HuH-7.5 (cell line): ENCODE results near the gene LLGL2.
"Not testable (repeated sequence)": the region's sequence is repeated elsewhere in the genome, so short reads cannot be mapped to it uniquely, and the experiment has no call there.

ENCODE experiments used
- DNase-seq: peaks from one replicate; pipeline ENCODE4 v3.0.0; 2011; ENCODE audit warnings: low spot score

The LLGL2 gene

GRCh38 chr17:75524970-75525805, at the start of gene LLGL2:
Gene LLGL2 (plus strand): TSS chr17:75525697. CDS start chr17:75543427, 17,730 bp downstream.
- peak; percentile 93 for DNase-seq

DNA sequence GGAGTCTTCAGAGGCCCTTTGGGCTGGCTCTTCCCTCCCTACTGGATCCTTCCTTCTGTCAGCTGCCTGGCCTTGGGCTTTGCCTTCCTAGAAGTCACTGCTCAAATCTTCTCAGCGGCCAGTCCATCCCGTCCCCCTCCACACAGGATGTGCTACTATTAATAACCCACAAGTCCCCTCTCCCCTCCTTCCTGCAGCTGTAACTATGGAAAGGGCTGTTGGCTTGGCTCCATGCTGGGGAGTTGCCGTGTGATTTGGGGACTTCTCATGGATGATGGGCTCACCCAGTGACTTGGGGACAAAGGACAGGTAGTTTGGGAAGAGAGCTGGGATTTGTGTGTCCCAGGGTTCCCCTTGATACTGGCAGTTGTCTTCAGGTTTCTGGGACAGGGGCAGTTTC, 49.6 kb upstream of the LLGL2 start:
- no peak for DNase-seq

- DNase-seq, result no peak
Observed at GRCh38 chr17:75476271-75476671, 49.2 kb upstream of the LLGL2 start.

DNA sequence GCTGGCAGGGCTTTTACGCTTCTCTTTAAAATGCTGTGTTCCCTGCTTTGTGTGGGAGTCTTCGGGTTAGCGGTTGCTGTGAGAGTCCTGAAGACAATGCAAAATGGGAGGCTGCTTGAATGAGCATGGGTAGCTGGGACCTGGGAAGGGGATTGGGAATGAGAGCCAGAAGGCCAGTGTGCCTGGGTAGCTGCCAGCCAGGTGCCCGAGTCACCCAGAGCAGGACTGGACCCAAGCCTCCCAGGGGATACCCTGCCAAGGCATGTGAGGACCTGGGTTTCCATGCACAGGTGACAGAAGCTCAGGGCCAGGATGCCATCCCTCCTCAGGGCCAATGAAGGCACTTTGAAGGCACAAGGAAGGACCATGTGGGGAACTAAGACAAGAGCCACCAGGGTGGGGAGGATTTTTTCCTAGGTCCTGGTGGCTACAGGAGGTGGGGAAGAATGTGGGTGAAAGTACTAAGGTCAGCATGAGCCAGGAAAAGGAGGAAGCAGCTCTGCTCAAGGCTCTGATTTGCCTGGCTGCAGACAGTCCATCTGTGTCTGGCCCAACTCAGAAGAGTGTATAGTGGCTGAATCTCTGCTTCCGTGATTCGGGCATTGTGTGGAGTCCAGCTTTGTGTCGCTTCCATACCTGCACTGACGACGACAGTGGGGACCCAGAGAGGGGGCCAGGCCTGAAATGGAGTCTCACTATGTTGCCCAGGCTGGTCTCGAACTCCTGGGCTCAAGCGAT, 48.6 kb upstream of the LLGL2 start:
- no peak for DNase-seq

DNA sequence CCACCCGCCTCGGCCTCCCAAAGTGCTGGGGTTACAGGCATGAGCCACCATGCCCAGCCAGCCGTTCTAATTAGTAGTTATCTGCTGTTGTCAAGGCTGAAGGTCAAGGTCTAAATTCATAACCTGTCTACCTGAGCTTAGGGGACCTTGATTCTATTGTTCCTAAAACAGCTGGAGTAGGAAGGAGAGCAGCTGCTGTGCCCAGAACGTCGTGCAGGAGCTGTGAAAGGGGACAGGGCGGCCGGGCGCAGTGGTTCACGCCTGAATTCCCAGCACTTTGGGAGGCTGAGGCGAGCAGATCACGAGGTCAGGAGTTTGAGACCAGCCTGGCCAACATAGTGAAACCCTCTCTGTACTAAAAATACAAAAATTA, 48.0 kb upstream of the LLGL2 start:
- not testable (repeated sequence) for DNase-seq

- DNase-seq, result no peak
Observed at GRCh38 chr17:75478508-75478907, 47.0 kb upstream of the LLGL2 start.

DNA sequence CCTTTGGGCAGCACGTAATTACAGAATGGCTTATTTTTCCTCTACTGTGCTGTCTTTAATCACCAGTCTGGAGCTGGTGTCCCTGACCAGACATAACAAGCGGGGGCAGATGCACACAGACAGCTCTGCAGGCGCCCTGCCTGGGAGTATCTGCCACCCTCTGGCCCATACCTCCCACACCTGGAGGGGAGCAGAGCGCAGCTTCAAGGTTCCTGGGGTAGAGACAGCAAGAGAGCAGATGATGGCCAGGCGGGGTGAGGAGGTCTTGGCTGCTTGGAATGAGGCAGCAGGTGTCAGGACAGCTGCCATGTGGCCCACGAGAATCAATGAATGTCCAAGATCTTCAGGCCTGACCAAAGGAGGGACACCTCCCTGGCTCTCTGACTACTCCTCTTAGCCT, 45.2 kb upstream of the LLGL2 start:
- DNase-seq, result no peak

DNA sequence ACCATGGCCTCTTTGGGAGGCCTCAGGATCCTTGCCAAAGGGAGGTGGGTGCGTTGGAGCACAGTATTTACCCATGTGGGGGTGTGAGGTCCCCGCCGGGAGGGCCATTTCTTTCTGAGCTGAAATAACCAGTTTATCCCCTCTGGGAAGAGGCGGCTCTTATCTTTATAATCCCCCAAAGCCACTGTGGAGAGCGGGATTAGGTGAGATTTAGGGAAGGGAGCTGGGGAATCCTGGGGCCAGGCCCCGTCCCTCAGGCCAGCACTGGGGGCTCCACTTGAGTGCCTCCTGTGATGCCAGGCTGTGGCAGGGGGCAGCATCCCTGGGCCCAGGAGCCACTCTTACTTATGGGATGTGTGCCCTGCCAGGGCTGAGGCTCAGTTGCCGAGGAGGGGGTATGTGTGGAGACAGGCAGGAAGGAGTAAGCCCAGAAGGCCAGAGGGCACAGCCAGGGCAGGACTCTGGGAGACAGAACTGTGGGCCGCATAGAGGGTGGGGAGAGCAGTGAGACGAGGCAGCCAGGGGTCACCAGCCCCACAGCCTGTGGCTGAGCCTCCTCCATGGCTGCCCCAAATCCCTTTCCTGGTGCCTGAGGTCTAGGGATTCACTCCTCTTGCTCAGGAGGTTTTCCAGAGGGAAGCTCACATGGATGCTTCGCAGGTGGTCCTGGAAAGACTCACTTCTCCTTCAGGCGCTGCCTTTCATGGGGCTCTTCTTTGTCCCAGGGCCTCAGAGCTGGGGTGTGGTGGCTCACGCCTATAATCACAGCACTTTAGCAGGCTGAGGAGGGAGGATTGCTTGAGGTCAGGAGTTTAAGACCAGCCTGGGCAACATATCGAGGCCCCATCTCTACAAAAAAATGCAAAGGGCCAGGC, 44.1 kb upstream of the LLGL2 start:
- no peak for DNase-seq

- DNase-seq, result no peak
Observed at GRCh38 chr17:75482098-75482942, 43.2 kb upstream of the LLGL2 start.

GRCh38 chr17:75485688-75486087, 39.8 kb upstream of the LLGL2 start:
- no peak for DNase-seq

- no peak for DNase-seq
Observed at GRCh38 chr17:75486151-75486550, 39.3 kb upstream of the LLGL2 start.

- no peak for DNase-seq
Observed at GRCh38 chr17:75486951-75487350, 38.5 kb upstream of the LLGL2 start.

DNA sequence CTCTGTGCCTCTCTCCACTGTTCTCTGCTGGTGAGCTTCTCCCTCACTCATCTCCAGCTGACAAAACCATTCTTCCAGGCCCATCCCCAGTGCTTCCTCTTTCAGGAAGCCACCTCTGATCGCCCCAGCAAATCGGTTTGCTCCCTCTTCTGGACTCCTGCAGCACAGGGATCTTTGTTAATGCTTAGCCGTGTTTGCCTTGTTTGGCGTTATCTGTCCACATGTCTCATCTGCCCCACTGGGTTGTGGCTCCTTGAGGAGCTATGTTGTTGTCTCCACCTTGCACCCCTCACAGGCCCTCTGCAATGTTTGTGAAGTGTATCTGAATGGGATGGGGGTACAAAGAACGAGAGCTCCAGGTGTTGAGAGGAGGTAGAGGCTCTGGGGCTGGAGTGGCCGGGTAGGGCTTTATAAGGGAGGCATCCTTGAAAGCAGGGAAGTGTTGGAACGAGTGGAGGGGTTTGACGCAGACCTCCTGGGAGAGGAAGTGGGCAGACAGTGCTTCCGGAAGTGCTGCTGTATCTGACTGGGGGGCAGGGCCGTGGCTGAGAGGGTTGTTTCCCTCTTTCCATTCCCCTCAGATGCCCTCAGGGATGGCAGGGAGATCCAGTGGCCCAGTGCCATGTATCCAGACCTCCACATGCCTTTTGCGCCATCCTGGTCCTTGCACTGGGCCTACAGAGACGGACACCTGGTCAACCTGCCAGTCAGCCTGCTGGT, 38.0 kb upstream of the LLGL2 start:
- no peak for DNase-seq

DNA sequence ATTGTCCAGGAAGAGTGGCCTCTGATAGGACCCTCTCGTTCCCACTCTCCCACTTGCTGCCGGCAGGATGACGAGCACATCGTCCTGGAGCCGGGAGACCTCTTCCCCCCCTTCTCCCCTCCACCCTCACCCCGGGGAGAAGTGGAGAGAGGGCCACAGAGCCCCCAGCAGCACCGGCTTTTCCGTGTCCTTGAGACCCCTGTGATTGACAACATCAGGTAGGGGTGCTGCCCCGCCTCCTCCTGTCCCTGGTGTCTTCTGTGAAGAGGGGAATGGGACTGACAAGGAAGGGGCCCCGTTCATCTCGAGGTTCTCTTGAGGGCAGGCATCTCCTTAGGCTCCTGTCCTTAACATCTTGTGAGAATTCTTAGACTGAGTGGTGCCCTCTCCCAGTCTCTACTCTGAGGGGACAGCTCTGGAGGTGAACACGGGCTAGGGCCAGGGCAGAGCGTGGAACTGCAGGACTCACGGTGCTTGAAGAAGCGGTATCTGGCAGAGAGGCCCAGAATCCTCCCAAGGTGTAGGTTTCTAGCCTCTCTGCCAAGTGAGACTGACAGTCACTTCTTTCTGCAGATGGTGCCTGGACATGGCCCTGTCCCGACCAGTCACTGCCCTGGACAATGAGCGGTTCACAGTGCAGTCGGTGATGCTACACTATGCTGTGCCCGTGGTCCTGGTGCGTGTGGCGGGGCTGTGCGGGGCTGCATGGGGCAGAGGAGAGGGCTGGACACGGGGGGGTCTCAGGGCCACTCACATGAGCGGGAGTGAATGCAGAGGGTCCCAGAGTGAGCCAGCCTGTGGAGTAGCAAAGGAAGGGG, 36.6 kb upstream of the LLGL2 start:
- DNase-seq, result no peak

DNA sequence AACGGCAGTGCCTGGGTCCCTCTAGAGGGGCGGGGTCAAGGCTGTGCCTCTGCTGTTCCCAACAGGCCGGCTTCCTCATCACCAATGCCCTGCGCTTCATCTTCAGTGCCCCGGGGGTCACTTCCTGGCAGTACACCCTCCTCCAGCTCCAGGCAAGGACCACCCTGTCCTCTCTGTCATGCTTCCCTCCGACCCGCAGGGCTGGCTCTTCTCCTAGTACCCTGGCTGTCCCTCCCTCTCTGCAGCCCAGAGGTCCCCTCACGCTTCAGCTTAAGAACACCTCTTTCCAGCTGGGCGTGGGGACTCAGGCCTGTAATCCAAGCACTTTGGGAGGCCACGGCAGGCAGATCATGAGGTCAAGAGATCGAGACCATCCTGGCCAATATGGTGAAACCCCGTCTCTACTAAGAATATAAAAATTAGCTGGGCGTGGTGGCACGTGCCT, 36.0 kb upstream of the LLGL2 start:
- DNase-seq, result no peak

DNA sequence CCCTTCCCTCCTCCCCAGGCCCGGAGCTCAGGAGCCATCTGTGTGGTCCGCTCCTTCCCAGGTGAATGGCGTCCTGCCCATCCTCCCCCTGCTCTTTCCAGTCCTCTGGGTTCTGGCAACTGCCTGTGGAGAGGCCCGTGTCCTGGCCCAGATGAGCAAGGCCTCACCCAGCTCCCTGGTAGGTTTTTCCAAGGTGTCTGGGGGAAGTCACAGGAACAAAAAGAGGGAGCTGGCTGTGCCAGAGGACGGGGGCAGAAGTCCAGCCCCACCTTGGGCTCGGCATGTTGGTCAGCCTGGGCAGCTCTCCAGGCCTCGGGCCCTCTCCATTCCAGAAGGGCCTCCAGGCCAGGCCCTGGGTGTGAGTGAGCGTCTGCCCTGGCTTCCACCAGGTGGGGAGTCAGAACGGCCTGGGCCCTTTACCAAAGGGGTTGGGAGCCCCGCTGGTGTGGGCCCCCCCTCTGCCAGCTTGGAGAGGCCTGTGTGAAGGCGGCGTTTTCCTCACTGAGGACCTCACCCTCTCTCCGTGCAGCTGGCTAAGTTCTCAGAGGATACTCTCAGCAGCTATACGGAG, 35.2 kb upstream of the LLGL2 start:
- DNase-seq, result no peak

DNA sequence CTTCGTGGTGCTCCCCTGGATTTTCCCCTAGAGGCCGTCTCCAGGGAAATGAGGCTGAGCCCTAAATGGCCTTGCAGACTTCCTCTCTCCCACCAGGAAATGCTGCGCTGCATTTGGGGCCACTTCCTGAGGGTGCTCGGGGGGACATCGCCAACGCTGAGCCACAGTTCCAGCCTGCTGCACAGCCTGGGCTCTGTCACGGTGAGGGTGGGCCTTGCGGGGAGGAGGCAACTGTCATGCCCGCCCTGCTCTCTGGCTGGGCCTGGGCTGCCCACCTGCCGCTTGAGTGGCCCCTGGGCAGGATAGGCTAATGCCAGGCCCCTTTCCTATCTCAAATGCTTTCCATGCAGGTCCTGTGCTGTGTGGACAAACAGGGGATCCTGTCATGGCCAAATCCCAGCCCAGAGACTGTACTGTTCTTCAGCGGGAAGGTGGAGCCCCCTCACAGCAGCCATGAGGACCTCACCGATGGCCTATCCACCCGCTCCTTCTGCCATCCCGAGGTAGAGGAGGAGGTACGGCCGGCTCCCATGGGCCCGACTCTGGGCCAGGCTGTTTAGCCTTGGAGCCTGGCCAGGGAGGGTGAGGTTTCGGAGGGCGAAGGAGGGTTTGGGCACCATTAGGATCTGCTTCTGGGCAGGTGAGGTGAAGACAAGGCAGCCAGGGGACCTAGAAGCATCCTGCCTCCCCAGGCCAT, 34.4 kb upstream of the LLGL2 start:
- no peak for DNase-seq

- DNase-seq, result no peak
Observed at GRCh38 chr17:75491680-75492079, 33.8 kb upstream of the LLGL2 start.
